22Rv1 (cell line): Measurements from ENCODE around the gene DAAM1.

ENCODE experiments used
- H3K27ac ChIP-seq: fragments of 450-650 bp; 2 replicates; pipeline ENCODE4 v1.5.1; 2017
- CTCF ChIP-seq: fragments of 450-650 bp; IDR thresholded peaks from 2 replicates; pipeline ENCODE4 v1.5.1; 2017; ENCODE audit warnings: mild to moderate bottlenecking
- ZFX ChIP-seq: fragments of 450-650 bp; IDR thresholded peaks from 2 replicates; pipeline ENCODE4 v1.6.1; 2017; ENCODE audit warnings: antibody characterized with exemption, borderline replicate concordance

The DAAM1 gene

GRCh38 chr14:59217011-59217410 is 28.5 kb downstream of the DAAM1 start:
- TF ChIP-seq ZFX (no peak), CTCF (no peak)
- H3K27ac ChIP-seq: no peak overlapping the region

- no peak overlapping the region for H3K27ac ChIP-seq
- TF ChIP-seq ZFX (no peak), CTCF (no peak)
Observed at GRCh38 chr14:59221568-59221967, 33.1 kb downstream of the DAAM1 start.

GRCh38 chr14:59224341-59224740 is 35.9 kb downstream of the DAAM1 start:
- no peak overlapping the region for H3K27ac ChIP-seq
- no peak for TF ChIP-seq CTCF
- no peak for TF ChIP-seq ZFX

GRCh38 chr14:59225281-59225680 is 36.8 kb downstream of the DAAM1 start:
- TF ChIP-seq CTCF (no peak), ZFX (no peak)
- no peak overlapping the region for H3K27ac ChIP-seq

GRCh38 chr14:59228421-59228820 is 40.0 kb downstream of the DAAM1 start:
- H3K27ac ChIP-seq: no peak overlapping the region

GRCh38 chr14:59229653-59230406 is 41.4 kb downstream of the DAAM1 start:
- no peak for TF ChIP-seq CTCF
- TF ChIP-seq ZFX: no peak

More at GRCh38 chr14:59228421-59228820, 40.0 kb downstream of the DAAM1 start:
- no peak for TF ChIP-seq CTCF
- no peak for TF ChIP-seq ZFX

GRCh38 chr14:59236195-59236594 is 47.7 kb downstream of the DAAM1 start:
- TF ChIP-seq ZFX (no peak), CTCF (no peak)
- H3K27ac ChIP-seq: no peak overlapping the region

More at GRCh38 chr14:59229653-59230406, 41.4 kb downstream of the DAAM1 start:
- no peak overlapping the region for H3K27ac ChIP-seq
